Suppressor macrophage treated with lipopolysaccharide for 4 hours (primary cell): Measurements from ENCODE around the gene S100B.
A peak's percentile ranks its signal among the peaks of the same experiment; 100 is the strongest.
"Not testable (repeated sequence)": the region's sequence is repeated elsewhere in the genome, so short reads cannot be mapped to it uniquely, and the experiment has no call there.

Source experiments
- DNase-seq: peaks from one replicate; pipeline ENCODE4 v3.0.0-alpha.2; 2020

S100B gene

GRCh38 chr21:46604975-46605766 is at the start of gene S100B:
Gene S100B (minus strand): TSS chr21:46605082. CDS start chr21:46602415, 2,667 bp downstream.
- peak; percentile 38 for DNase-seq

GRCh38 chr21:46651121-46651520 is 46.2 kb upstream of the S100B start:
- DNase-seq = no peak

GRCh38 chr21:46650476-46651098 is 45.7 kb upstream of the S100B start:
- no peak for DNase-seq

- DNase-seq = no peak
Observed at GRCh38 chr21:46649356-46649755, 44.5 kb upstream of the S100B start.

- no peak for DNase-seq
Observed at GRCh38 chr21:46648539-46648938, 43.7 kb upstream of the S100B start.

GRCh38 chr21:46646541-46647154 is 41.8 kb upstream of the S100B start:
- no peak for DNase-seq

- no peak for DNase-seq
Observed at GRCh38 chr21:46645840-46646239, 41.0 kb upstream of the S100B start.

- no peak for DNase-seq
Observed at GRCh38 chr21:46643379-46644177, 38.7 kb upstream of the S100B start.

GRCh38 chr21:46641656-46642055 is 36.8 kb upstream of the S100B start:
- DNase-seq = no peak

- DNase-seq = no peak
Observed at GRCh38 chr21:46639489-46640386, 34.9 kb upstream of the S100B start.

GRCh38 chr21:46637952-46638746 is 33.3 kb upstream of the S100B start:
- DNase-seq = peak; percentile 68

- no peak for DNase-seq
Observed at GRCh38 chr21:46636550-46637285, 31.8 kb upstream of the S100B start.

GRCh38 chr21:46636181-46636512 is 31.3 kb upstream of the S100B start:
- DNase-seq = no peak

GRCh38 chr21:46635324-46636180 is 30.7 kb upstream of the S100B start, which contains the start of gene PRMT2:
Gene PRMT2 (plus strand): TSS chr21:46635674. CDS start chr21:46636952, 1,278 bp downstream.
- peak; percentile 100 for DNase-seq

- peak; percentile 87 for DNase-seq
Observed at GRCh38 chr21:46634966-46635323, 30.1 kb upstream of the S100B start.

GRCh38 chr21:46634427-46634826 is 29.5 kb upstream of the S100B start:
- no peak for DNase-seq

GRCh38 chr21:46633566-46633965 is 28.7 kb upstream of the S100B start:
- no peak for DNase-seq

GRCh38 chr21:46630915-46631314 is 26.0 kb upstream of the S100B start:
- not testable (repeated sequence) for DNase-seq

GRCh38 chr21:46628868-46629267 is 24.0 kb upstream of the S100B start:
- no peak for DNase-seq

GRCh38 chr21:46627726-46628125 is 22.8 kb upstream of the S100B start:
- DNase-seq = no peak
